Nephron (organoid): ENCODE results near the gene EFCAB11.

Experiments used
- H3K27ac Mint-ChIP-seq, 3 experiments: 2 replicates each; pipeline ENCODE4 v1.8.0; 2020; ENCODE audit warnings: mixed read lengths in 3 of 3, mild to moderate bottlenecking in 2 of 3, moderate library complexity in 1 of 3
- H3K27me3 Mint-ChIP-seq: 2 replicates; pipeline ENCODE4 v1.8.0; 2021; ENCODE audit warnings: low read depth, mild to moderate bottlenecking, moderate library complexity, mixed read lengths
- H3K36me3 Mint-ChIP-seq: 2 replicates; pipeline ENCODE4 v1.8.0; 2020; ENCODE audit warnings: low read depth, mixed read lengths
- H3K4me1 Mint-ChIP-seq: 2 replicates; pipeline ENCODE4 v1.8.0; 2020; ENCODE audit warnings: mixed read lengths
- H3K4me3 Mint-ChIP-seq, 3 experiments: 2 replicates each; pipeline ENCODE4 v1.8.0; 2020; ENCODE audit warnings: mild to moderate bottlenecking in 3 of 3, mixed read lengths in 3 of 3, moderate library complexity in 2 of 3
- H3K9me3 Mint-ChIP-seq: 2 replicates; pipeline ENCODE4 v1.8.0; 2020; ENCODE audit warnings: mixed read lengths
- TF ChIP-seq, protein P1 (sequence below), 3 experiments: fragments of 200-600 bp; sonication (generic); IDR thresholded peaks; one replicate each; pipeline ENCODE4 v1.5.0; 2021; ENCODE audit warnings: antibody characterized with exemption in 3 of 3; ENCODE audit not compliant: unreplicated experiment in 3 of 3

Gene EFCAB11, protein sequence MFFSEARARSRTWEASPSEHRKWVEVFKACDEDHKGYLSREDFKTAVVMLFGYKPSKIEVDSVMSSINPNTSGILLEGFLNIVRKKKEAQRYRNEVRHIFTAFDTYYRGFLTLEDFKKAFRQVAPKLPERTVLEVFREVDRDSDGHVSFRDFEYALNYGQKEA

DNA sequence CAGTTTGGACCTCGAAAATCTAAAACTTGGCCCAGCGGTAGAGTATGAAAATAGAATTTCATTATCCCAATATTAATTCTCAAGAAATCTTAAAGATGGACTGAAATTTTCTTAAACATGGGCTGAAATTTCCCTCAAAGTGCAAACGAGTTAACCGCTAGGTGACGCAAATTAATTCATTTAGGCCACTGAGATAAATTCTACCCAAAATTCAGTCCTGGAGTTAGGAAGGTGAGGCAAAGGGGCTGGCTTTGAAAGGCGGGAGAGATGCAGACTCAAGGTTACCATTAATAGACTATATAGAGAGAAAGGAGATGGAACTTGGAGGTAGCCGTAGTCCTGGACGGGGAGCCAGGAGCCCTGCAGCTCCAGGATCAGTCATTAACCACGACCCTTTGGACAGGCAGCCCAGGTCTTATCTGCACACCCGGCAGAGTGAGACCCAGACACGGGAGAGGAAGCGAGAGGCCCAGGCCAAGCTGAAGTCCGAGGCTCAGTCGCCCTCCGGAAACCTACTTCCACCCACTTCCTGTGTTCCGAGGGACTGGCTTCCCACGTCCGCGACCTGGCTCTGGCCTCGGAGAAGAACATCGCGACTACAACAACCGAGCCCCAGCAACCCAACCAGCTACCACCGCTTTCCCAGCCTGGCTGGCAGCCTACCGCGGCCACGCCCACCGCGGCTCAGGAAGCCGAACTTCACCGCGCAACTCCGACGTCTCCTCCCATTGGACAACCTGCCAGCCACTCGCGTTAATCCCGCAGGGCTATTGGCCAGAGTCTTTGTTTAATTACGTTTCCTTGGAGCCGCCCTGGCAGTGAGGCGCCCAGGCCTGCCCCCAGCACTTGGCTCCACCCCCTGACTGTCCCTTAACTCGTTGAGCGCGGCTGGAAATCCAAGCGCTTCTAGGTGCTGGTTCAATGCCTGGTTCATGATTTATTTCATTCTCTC lies at the start of gene EFCAB11:
Gene EFCAB11 (minus strand): TSS at position 661 of the 952 bp plus-strand sequence. CDS start 70 bp downstream, at position 591.
- TF ChIP-seq, protein P1, sequence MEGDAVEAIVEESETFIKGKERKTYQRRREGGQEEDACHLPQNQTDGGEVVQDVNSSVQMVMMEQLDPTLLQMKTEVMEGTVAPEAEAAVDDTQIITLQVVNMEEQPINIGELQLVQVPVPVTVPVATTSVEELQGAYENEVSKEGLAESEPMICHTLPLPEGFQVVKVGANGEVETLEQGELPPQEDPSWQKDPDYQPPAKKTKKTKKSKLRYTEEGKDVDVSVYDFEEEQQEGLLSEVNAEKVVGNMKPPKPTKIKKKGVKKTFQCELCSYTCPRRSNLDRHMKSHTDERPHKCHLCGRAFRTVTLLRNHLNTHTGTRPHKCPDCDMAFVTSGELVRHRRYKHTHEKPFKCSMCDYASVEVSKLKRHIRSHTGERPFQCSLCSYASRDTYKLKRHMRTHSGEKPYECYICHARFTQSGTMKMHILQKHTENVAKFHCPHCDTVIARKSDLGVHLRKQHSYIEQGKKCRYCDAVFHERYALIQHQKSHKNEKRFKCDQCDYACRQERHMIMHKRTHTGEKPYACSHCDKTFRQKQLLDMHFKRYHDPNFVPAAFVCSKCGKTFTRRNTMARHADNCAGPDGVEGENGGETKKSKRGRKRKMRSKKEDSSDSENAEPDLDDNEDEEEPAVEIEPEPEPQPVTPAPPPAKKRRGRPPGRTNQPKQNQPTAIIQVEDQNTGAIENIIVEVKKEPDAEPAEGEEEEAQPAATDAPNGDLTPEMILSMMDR (IDR thresholded peaks at IDR 0.05; ENCODE audit: unreplicated experiment in 3 of 3) = peak in 1 of 3 experiments; percentile 11
- Mint-ChIP-seq H3K27me3 (no peaks in the 10 kb centered on the region), H3K27ac (peak within 1 kb of the TSS; percentile 87 to 97 (median 95)), H3K4me1 (peaks cover 34% of the 10 kb centered on the region), H3K9me3 (no peaks in the 10 kb centered on the region), H3K4me3 (peak within 1 kb of the TSS; percentile 94 to 97 (median 97)), H3K36me3 (peaks cover 22% of the 10 kb centered on the region)

- Mint-ChIP-seq H3K4me3 (no peak overlapping the region), H3K9me3 (no peaks in the 10 kb centered on the region), H3K4me1 (no peaks in the 10 kb centered on the region), H3K36me3 (peaks cover 44% of the 10 kb centered on the region), H3K27me3 (no peaks in the 10 kb centered on the region), H3K27ac (no peak overlapping the region)
- TF ChIP-seq, protein P1 (IDR thresholded peaks at IDR 0.05; ENCODE audit: unreplicated experiment in 3 of 3) = no peak
These were observed 49.2 kb upstream of the EFCAB11 start for GRCh38 chr14:90003526-90004307.

- H3K27me3 Mint-ChIP-seq = no peaks in the 10 kb centered on the region
- TF ChIP-seq, protein P1 (IDR thresholded peaks at IDR 0.05; ENCODE audit: unreplicated experiment in 3 of 3) = no peak
- no peak overlapping the region for H3K4me3 Mint-ChIP-seq
- peaks cover 51% of the 10 kb centered on the region for H3K36me3 Mint-ChIP-seq
- H3K4me1 Mint-ChIP-seq = no peaks in the 10 kb centered on the region
- H3K9me3 Mint-ChIP-seq = no peaks in the 10 kb centered on the region
- no peak overlapping the region for H3K27ac Mint-ChIP-seq
These were observed 46.4 kb upstream of the EFCAB11 start for GRCh38 chr14:90000935-90001334.

DNA sequence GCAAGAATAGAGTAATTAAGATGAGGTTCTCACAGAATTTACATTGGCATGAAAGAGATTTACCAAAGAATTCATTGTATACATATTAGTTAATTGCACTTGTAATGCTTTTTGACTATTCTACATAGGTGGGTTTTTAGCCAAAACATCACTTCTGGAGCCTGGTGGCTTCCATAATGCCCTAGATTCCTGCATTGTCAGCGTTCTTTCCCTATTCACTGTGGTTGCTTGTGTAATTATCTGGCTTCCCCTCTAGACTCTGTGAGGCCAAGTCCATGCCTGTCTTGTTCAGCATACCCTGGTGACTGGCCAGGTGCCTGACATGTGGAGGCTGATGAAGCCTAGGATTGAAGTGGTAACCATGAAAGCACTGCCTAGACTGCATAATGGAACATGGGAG lies 42.4 kb upstream of the EFCAB11 start:
- Mint-ChIP-seq H3K4me1 (no peaks in the 10 kb centered on the region), H3K4me3 (no peak overlapping the region), H3K9me3 (no peaks in the 10 kb centered on the region), H3K27me3 (no peaks in the 10 kb centered on the region), H3K36me3 (peaks cover 67% of the 10 kb centered on the region), H3K27ac (no peak overlapping the region)
- TF ChIP-seq, protein P1 (IDR thresholded peaks at IDR 0.05; ENCODE audit: unreplicated experiment in 3 of 3) = no peak

DNA sequence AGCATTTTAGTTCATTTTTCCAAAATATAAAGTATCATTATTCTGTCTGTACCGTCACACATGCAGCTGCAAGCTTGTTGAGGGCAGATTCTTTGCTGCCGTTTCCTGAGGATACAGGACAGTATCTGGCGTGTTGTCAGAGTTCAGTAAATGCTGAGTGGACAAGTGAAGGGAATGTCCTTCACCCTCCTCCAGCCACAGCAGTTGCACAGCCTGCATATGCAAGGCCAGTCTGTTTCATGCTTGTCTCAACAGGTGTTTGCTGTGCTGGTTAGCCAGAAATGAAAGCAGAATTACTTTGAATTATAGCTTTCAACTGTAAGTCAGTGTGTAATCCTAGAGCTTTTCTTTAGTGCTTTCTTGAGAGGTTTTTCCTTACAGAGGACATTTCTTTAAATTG lies 37.7 kb upstream of the EFCAB11 start:
- Mint-ChIP-seq H3K4me3 (no peak overlapping the region), H3K27ac (no peak overlapping the region), H3K36me3 (peaks cover 69% of the 10 kb centered on the region), H3K27me3 (no peaks in the 10 kb centered on the region), H3K4me1 (peaks cover 7% of the 10 kb centered on the region), H3K9me3 (no peaks in the 10 kb centered on the region)
- TF ChIP-seq, protein P1 (IDR thresholded peaks at IDR 0.05; ENCODE audit: unreplicated experiment in 3 of 3) = no peak
